ENCODE measurements around the gene B3GNT8. TPM values are rescaled to one million over a fixed set of nuclear protein-coding genes. Genes with fewer than 3 reads are reported as not detected.

The B3GNT8 gene
- total and polyA plus RNA-seq, 9 of the 15 experiments (the other 6 are each of a cell fraction or from before 2014, with no cell fraction given): 0.11 to 2.9 (median 0.65) TPM; not detected in 2

DNA sequence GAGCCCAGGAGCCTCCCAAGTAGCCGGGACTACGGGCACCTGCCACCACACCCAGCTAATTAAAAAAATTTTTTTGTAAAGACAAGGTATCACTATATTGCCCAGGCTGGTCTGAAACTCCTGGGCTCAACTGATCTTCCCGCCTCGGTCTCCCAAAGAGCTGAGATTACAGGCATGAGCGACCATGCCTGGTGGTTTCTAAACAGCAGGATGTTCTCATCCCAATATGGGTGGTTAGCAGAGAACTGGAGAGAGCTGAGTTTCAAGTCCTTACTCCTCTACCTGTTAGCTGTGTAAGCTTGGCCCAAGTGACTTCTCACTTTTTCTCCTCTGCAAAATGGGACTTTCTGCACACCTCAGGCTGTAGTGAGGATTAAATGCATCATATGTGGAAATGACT lies 42.8 kb downstream of the B3GNT8 start:
- no peaks in the 10 kb centered on the region for H3K79me2 ChIP-seq (ENCODE audit: control insufficient read depth, insufficient read depth, low read length)
- intact Hi-C loops (cut with micrococcal nuclease) (no loop called here), in situ Hi-C loops (cut with MboI) (no loop called here)
- no peak for DNase-seq (ENCODE audit: extremely low read depth in 1 of 4, low spot score in 3 of 4)
- H3K27ac ChIP-seq (ENCODE audit: extremely low read depth, low read depth, low read length): no peak overlapping the region
- no peak overlapping the region for H3K4me2 ChIP-seq (ENCODE audit: insufficient read depth, low read length)
- no peak overlapping the region for H3K9ac ChIP-seq (ENCODE audit: insufficient read depth in 1 of 2, low read depth in 2 of 2, low read length in 2 of 2)
- peaks cover 26% of the 10 kb centered on the region; the same call in 2 of the 3 replicates for H3K36me3 ChIP-seq (ENCODE audit: control insufficient read depth, insufficient read depth, low read length)
- H2AFZ ChIP-seq (ENCODE audit: low read depth, low read length): no peak overlapping the region
- peaks cover 4 to 10% of the 10 kb centered on the region in 2 experiments; a peak in 3 of 5 replicates for H3K4me1 ChIP-seq (replicated peaks in 1 of 2; ENCODE audit: control insufficient read depth in 2 of 2, insufficient read depth in 2 of 2, low read length in 2 of 2)
- peaks cover 3% of the 10 kb centered on the region for H3K9me1 ChIP-seq (ENCODE audit: control insufficient read depth, insufficient read depth, low read length)
- no peaks in the 10 kb centered on the region for H3K27me3 ChIP-seq (ENCODE audit: control insufficient read depth in 2 of 2, insufficient read depth in 2 of 2, low read length in 2 of 2)
- H3K9me3 ChIP-seq (replicated peaks; ENCODE audit: control insufficient read depth, insufficient read depth, low read depth, low read length): no peaks in the 10 kb centered on the region
- TF ChIP-seq, protein P1, sequence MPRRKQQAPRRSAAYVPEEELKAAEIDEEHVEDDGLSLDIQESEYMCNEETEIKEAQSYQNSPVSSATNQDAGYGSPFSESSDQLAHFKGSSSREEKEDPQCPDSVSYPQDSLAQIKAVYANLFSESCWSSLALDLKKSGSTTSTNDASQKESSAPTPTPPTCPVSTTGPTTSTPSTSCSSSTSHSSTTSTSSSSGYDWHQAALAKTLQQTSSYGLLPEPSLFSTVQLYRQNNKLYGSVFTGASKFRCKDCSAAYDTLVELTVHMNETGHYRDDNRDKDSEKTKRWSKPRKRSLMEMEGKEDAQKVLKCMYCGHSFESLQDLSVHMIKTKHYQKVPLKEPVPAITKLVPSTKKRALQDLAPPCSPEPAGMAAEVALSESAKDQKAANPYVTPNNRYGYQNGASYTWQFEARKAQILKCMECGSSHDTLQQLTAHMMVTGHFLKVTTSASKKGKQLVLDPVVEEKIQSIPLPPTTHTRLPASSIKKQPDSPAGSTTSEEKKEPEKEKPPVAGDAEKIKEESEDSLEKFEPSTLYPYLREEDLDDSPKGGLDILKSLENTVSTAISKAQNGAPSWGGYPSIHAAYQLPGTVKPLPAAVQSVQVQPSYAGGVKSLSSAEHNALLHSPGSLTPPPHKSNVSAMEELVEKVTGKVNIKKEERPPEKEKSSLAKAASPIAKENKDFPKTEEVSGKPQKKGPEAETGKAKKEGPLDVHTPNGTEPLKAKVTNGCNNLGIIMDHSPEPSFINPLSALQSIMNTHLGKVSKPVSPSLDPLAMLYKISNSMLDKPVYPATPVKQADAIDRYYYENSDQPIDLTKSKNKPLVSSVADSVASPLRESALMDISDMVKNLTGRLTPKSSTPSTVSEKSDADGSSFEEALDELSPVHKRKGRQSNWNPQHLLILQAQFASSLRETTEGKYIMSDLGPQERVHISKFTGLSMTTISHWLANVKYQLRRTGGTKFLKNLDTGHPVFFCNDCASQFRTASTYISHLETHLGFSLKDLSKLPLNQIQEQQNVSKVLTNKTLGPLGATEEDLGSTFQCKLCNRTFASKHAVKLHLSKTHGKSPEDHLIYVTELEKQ (CRISPR knock-in tag; IDR thresholded peaks at IDR 0.05): no peak
- TF ChIP-seq SRSF7 (optimal IDR thresholded peaks at IDR 0.05; ENCODE audit: low read depth, low read length): no peak
- no peak for TF ChIP-seq YY1 (IDR thresholded peaks at IDR 0.05; ENCODE audit: borderline replicate concordance in 1 of 3, control insufficient read depth in 1 of 3, extremely low read depth in 1 of 3, insufficient read depth in 3 of 3, insufficient read length in 1 of 3, insufficient replicate concordance in 2 of 3, low read depth in 1 of 3, low read length in 2 of 3)
- no peak for TF ChIP-seq MAFG (tag; conservative IDR thresholded peaks at IDR 0.05)
- TF ChIP-seq NFIX (CRISPR knock-in tag; IDR thresholded peaks at IDR 0.05; ENCODE audit: low read depth): no peak
- TF ChIP-seq IRF2 (CRISPR knock-in tag; IDR thresholded peaks at IDR 0.05): no peak
- TF ChIP-seq GABPA (tag; conservative IDR thresholded peaks at IDR 0.05; ENCODE audit: low read depth): no peak
- TF ChIP-seq POU5F1 (IDR thresholded peaks at IDR 0.05; ENCODE audit: borderline replicate concordance, low read depth, low read length, partially characterized antibody): no peak
- TF ChIP-seq PML (IDR thresholded peaks at IDR 0.05; ENCODE audit: low read length): no peak
- TF ChIP-seq ZC3H11A (IDR thresholded peaks at IDR 0.05; ENCODE audit: low read depth, low read length): no peak
- TF ChIP-seq SMARCB1 (IDR thresholded peaks at IDR 0.05; ENCODE audit: insufficient read length, low read depth): no peak
- no peak for FAIRE-seq
- ATAC-seq: no peak
- ChIA-PET POLR2A (interaction anchor here (0.8 to 1.3 kb wide), 3 partner anchors 9 to 25 kb away, joined by 3 to 5 read pairs (median 3); partner anchors contain the start of gene B9D2), CTCF (ENCODE audit: low intra/inter-chr PET ratio) (no interaction called here)
- no peaks in the 10 kb centered on the region for H4K20me1 ChIP-seq (replicated peaks; ENCODE audit: control insufficient read depth, insufficient read depth, low read length)
- no peak overlapping the region for H3K4me3 ChIP-seq
- 92% methylated on average over 5 of the region's 5 CpGs for WGBS (ENCODE audit: insufficient coverage, low coverage, missing lambda C conversion rate)
- no TSS peak for BruUV-seq (replicated peaks)

Data from K562 (cell line).